Activated naive CD8-positive, alpha-beta T cell treated with anti-CD3 and anti-CD28 coated beads, Interleukin-2, amount 50 U/mL, for 16 hours (primary cell): Measurements from ENCODE around the gene COL6A3.

ENCODE experiments used
- DNase-seq: peaks from one replicate; pipeline ENCODE4 v3.0.0-alpha.2; 2020; ENCODE audit warnings: low read depth, low spot score

The COL6A3 gene

GRCh38 chr2:237444071-237444470 lies 30.1 kb upstream of the COL6A3 start:
- no peak for DNase-seq

DNA sequence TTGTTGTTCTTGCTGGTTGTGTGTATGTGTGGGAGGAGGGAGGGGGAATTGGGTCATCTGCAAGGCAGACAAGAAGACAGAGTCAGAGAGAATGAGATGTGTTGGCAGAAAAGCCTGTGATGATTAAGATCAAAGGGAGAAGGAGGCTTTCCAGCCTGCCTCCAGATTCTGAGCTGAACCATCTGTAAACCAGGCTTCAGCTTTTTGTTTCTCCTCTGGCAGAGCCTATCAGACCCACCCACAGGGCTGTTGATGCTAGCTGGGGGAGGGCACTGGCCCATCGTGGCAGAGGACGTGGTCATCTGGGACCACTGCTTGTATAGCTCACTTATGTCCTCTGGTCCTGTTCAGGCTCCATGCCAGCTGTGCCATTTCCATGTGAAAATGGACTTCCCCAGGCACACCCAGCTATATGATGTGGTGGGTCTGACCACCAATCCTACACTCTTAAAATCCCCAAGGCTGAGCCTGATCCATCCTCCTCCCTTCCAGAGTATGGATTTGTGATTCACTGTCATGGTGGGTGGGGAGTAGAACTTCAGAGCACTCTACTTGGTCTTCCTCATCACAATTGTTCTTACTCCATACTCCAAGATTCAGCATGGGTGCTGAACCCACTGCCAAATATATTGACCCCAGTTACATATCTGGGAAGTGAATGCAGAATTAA lies 27.8 kb upstream of the COL6A3 start:
- no peak for DNase-seq

DNA sequence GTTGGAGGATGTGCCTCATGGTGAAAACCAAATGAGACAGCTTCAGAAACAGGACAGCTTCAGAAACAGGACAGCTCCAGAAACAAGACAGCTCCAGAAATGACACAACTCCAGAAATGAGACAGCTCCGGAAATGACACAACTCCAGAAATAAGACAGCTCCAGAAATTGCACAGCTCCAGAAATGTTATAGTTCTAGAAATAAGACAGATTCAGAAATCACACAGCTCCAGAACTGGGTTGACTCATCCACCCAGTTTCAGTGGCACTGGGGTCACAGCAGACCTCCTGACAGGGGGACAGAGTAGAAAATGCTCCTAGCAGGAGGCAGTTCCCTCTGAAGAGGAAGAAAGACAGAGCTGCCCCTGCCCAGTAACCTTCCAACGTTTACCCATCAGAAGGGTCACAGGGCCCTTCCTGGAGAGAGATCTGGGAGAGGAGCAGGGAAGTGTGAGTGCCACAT lies 26.9 kb upstream of the COL6A3 start:
- DNase-seq: no peak

DNA sequence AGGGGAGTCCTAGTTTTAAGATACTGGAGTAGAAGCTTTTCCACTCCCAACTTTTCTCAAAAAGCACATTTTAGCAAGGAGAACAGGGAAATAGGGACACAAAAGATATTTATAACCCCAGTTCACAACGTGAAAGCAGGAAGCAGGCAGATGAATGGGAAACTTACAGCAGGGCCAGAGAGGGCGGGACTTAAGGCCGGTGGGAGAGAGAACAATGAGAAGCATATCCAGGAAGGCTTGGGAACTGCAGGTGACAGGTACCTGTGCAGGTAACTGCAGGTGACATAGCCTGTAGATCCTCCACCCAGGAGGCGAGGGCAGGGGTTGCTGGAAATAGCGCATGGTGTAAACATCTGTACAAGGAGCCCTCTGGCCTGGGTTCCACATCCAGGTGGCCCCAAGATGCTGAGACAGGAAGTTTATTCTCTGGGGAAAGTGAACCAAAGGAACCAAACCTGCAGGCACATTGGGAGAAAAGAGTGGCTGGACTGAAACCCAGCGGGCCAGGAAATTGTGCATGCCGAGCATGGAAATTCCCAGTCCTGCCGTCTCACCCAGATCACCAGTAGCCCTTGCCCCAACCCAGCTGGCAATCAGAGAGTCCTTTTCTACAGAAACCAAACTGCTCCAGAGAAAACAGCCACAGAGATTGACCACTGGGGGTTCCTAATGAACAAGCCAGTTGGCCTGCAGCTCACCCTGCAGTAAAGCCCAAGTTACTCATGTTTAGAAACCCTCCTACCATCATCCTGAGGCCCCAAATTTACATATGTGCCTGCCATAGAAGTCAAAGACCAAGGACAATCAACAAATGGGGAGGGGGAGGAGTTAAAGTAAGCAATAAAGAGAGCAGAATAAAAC lies 24.3 kb upstream of the COL6A3 start:
- DNase-seq: no peak

DNA sequence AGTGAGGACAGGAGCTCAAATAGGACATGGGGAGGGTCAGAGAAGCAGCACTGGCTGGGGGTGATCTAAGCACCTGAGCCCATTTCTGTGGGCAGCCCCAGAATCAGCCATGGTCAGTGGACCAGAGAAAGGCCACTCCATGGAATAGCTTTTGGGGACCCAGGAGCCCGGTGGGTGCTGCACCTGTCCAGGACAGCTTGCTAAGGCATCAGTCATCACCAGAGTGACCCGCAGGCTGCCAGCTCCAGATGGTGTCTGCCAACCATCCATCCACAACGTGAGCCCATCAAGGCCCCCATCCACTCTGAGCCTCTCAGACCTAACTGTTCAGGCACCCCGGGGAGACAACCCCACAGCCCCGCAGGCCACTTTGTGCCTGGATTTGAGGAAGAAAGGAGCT lies 23.6 kb upstream of the COL6A3 start:
- DNase-seq: no peak

GRCh38 chr2:237435844-237436587 lies 22.1 kb upstream of the COL6A3 start:
- DNase-seq: no peak

DNA sequence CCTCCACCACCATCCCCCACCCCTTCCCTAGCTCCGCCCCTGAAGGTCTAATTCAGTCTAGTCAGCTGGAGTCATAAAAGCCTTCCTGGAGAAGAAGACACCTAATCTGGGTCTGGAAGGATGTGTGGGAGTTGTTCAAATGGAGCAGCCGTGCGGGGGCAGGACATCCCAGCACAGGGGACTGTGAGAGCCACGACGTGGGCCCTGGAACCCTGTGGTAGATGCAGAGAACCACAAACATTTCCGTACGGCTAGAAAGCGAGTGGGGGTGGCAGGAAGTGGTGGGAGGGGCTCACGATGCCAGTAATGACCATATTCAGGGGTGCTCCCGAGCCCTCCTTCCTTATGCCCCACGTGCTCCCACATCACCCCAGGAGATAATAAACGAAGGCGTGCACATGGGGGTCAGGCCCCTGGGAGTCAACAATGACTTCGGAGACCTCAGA lies 20.9 kb upstream of the COL6A3 start:
- peak; percentile 35 for DNase-seq

GRCh38 chr2:237433920-237434676 lies 20.1 kb upstream of the COL6A3 start:
- DNase-seq: no peak

- peak; percentile 42 for DNase-seq
Measured at GRCh38 chr2:237432484-237433092, 18.6 kb upstream of the COL6A3 start.

GRCh38 chr2:237431837-237432236 lies 17.9 kb upstream of the COL6A3 start:
- no peak for DNase-seq

GRCh38 chr2:237431372-237431771 lies 17.4 kb upstream of the COL6A3 start:
- DNase-seq: no peak

DNA sequence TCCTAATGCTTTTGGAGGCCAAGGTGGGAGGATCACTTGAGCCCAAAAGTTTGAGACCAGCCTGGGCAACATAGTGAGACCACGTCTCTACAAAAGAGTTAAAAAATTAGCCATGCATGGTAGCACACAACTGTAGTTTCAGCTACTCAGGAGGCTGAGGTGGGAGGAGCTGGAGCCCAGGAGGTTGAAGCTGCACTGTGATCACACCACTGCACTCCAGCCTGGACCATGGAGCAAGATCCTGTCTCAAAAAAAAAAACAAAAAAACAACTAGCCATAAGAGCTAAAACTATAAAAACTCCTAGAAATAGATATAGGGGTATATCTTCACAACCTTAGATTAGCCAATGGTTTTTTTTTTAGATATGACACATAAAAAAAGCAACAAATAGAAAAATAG lies 16.9 kb upstream of the COL6A3 start:
- DNase-seq: no peak

GRCh38 chr2:237429753-237430152 lies 15.8 kb upstream of the COL6A3 start:
- DNase-seq: no peak

- peak; percentile 61 for DNase-seq
Measured at GRCh38 chr2:237427769-237428506, 14.0 kb upstream of the COL6A3 start.

DNA sequence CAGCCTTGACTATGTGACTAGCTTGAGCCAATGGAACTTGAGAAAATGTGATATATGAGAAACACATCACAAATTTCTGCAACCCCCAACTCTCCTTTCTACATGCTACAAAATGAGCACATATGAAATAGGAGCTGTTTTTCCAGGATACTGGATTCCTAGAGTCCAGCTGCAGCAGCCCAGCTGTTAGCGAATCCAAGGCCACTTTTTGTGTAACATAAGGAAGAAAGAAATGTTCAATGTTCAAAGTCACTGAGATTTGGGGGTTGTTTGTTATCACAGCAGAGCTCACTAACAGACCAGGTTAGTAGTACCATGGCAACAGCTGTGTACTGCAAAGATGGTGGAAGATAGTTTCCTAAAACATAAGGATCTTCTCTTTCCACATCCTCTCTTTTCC lies 12.6 kb upstream of the COL6A3 start:
- DNase-seq: no peak

DNA sequence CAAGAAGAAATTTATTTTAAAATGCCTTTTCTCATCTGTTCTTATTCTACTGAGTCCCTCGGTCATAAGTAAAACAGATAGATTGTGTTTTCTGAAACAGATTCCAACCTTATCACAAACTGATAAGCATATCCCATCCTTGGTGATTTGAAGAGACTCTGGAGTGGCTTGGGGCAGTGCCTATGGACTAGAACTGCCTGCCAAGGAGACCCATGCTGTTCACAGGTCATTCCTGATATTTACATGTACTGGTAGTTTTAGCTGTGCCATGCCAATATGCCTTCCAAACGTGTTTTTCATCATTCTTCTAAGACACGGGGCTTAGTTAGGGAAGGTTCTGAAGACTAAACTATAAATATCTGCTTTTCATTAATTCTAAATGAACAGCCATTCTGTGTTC lies 11.4 kb upstream of the COL6A3 start:
- DNase-seq: no peak

GRCh38 chr2:237424544-237424943 lies 10.6 kb upstream of the COL6A3 start:
- no peak for DNase-seq

DNA sequence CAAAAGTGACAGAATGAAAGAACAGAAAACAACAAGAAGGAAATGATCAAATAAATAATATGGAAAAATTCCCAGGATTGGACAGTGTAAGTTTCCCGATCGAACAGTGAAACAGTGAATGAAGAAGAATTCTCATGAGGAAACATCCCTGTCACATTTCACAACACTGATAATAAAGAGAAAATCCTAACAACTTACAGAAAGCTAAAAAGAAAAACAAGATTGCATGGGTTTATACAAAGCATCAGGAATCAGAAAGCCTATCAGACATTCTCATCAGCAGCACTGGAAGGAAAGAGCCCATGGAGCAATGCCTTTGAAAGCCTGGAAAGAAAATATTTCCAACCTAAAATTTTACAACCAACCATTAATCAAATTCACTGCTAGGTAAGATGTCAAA lies 9.9 kb upstream of the COL6A3 start:
- no peak for DNase-seq

DNA sequence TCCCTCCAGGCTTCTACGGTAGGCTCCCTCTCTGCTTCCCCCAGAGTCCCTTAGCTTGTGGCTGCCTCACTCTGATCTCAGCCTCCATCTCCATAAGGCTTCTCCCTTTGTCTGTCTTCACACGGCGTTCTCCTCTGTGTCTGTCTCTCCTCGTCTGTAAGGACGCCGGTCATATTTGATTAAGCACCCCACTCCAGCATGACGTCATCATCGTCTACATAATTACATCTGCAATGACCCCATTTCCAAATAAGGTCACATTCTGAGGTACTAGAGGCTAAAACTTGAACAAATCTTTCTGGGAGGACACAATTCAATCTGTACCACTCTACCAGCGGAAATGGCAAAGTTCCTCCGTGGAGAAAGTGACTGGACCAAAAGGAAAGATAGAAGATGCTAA lies 8.3 kb upstream of the COL6A3 start:
- no peak for DNase-seq

DNA sequence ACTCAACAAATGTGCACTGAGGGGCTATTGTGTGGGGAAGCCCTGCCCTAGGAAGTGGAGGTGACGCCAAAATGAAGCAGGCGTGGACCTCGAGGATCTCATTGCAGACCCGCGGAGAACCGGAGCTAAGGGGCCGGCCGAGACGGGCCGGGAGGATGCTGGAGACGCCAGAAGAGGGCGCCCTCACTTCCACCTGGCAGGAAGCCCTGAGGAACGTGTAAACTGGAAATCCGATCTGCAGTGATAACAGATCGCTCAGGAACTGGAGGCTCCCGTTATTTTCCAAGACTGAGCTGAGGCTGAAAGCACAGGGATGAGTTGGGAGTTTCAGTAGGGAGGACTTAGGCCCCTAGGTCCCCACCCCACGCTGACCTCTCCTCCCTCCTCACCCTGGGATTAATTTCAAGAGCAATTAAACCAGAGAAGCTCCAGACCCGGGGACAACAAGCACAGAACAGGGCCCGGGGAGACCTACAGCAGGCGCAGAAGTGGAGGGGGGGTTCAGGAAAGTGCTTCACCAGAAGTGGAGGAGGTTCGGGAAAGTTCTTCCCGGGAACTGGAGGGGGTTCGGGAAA lies 7.7 kb upstream of the COL6A3 start:
- DNase-seq: peak; percentile 50
